Adrenal gland (tissue), 12 donors: ENCODE results near the gene ANO10. TPM values are rescaled to one million over a fixed set of nuclear protein-coding genes. Genes with fewer than 3 reads are reported as not detected.

Experiments
- DNase-seq, 7 donors: peaks; one replicate each; pipeline ENCODE4 v3.0.0-alpha.2; 2019 to 2020
- H3K27ac ChIP-seq, 5 donors: fragments of 200-600 bp; sonication (generic) in 4 of 5; 1 replicate in 3 of 5; 2 replicates in 2 of 5; pipeline versions ENCODE4 v1.5.1 to v1.8.0; 2016 to 2020; ENCODE audit warnings: mild to moderate bottlenecking in 1 of 5
- H3K27me3 ChIP-seq: fragments of 200-600 bp; 2 replicates; pipeline ENCODE4 v1.8.0; 2021
- H3K36me3 ChIP-seq, 2 donors: fragments of 200-600 bp; replicated peaks in 1 of 2; 1 replicate in 1 of 2; 2 replicates in 1 of 2; pipeline versions ENCODE4 v1.5.1 to v1.8.0; 2018 to 2022
- H3K4me1 ChIP-seq, 2 donors: fragments of 200-600 bp; replicated peaks in 1 of 2; 1 replicate in 1 of 2; 2 replicates in 1 of 2; pipeline versions ENCODE4 v1.5.1 to v1.8.0; 2018 to 2021
- H3K4me3 ChIP-seq, 4 donors: fragments of 200-600 bp; sonication (generic) in 3 of 4; one replicate each; pipeline ENCODE4 v1.5.1; 2016 to 2018
- H3K9me3 ChIP-seq, 3 donors: fragments of 200-600 bp; sonication (generic) in 1 of 3; replicated peaks in 1 of 3; 1 replicate in 2 of 3; 2 replicates in 1 of 3; pipeline versions ENCODE4 v1.5.1 to v1.8.0; 2016 to 2021
- POLR2A ChIP-seq, 2 donors: fragments of 450-650 bp; IDR thresholded peaks; one replicate each; pipeline ENCODE4 v1.6.1; 2017; ENCODE audit warnings: antibody characterized with exemption in 2 of 2, mild to moderate bottlenecking in 2 of 2, moderate library complexity in 1 of 2
- WGBS, 4 donors: extraction: QIAGEN DNeasy Blood & Tissue Kit in 2 of 4; methylation state at CpG; one replicate each; pipeline versions ENCODE4 v1.1.5 to v1.1.7; 2013 to 2017; 5-methylcytosine and 5-hydroxymethylcytosine counted together
- intact Hi-C, 2 donors: fragments of 100-400 bp; cut with DNase I; formaldehyde crosslinking; loops; one replicate each; pipeline versions ENCODE4 v1.14.1 to v1.15.0; 2022 to 2023
- polyA plus RNA-seq, 3 donors: library from polyadenylated mRNA; stranded (reverse); fragments of 200-250 nt in 2 of 3; fragments of 350-450 nt in 1 of 3; fragmentation: Illumina TruSeq in 1 of 3; extraction: RNeasy Lipid Tissue Mini Kit (QIAGEN cat#74804) in 1 of 3; gene quantifications; one replicate each; pipeline ENCODE4 v1.2.3, GENCODE V29; 2013 to 2014
- total RNA-seq, 9 donors: library from RNA; depleted of rRNA in 4 of 9; stranded (reverse); fragments of >200 nt in 4 of 9; fragments of 120-200 nt in 1 of 9; fragmentation: NEBNext Ultra II Directional in 1 of 9; extraction: Animal tissue kit (Norgen Biotek cat#: 25700) in 1 of 9; gene quantifications; one replicate each; pipeline versions ENCODE4 v1.1.0 to v1.2.4, GENCODE V29; 2013 to 2023
- TF ChIP-seq, protein P1 (sequence below), 6 experiments: fragments of 450-650 bp in 4 of 6; fragments of 200-600 bp in 2 of 6; sonication (generic) in 1 of 6; IDR thresholded peaks; 1 replicate in 5 of 6; 2 replicates in 1 of 6; pipeline versions ENCODE4 v1.5.1 to v1.8.0; 2016 to 2021; ENCODE audit warnings: antibody characterized with exemption in 6 of 6, mild to moderate bottlenecking in 2 of 6, moderate library complexity in 1 of 6
- donor health status: healthy with polysubstance abuse.
- donor health status: Bipolar disorder and iron deficiency.
- donor health status: DM: yes; HTN: yes; CAD: no.
- donor health status: DM: no; HTN: no; CAD: no.
- donor health status: DM: no; HTN: no; CAD: no.
- donor health status: DM: yes; HTN: yes; CAD: no.

ANO10 gene
- total and polyA plus RNA-seq, 12 donors = 10.7 to 34.8 (median 22.0) TPM

DNA sequence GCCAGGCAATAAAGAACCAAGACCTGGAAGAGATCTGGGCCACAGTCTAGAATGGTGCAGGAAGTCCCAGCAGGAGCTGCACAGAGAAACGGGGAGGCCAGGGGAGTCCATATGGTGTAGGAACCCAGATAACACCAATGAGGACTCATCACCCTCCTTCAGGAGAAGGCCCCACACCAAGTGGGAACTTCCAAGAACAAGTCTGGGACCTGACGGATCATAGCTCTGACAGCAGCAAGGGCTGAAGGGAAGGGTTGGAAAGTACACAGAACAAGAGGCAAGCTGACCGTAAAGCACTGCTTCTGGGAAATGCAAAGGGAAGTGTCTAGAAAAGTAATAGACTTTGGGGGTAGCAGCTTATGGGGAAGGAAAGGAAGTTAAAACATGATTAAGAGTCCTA, 34.5 kb downstream of the ANO10 start:
- Histone ChIP-seq H3K4me3 (no peak overlapping the region), H3K27ac (no peak overlapping the region), H3K9me3 (no peaks in the 10 kb centered on the region), H3K4me1 (peaks cover 0 to 10% of the 10 kb centered on the region in 2 donors), H3K36me3 (no peaks in the 10 kb centered on the region), H3K27me3 (no peaks in the 10 kb centered on the region)
- intact Hi-C loops = no loop called here
- TF ChIP-seq POLR2A (IDR thresholded peaks at IDR 0.05) = no peak
- TF ChIP-seq, protein P1, sequence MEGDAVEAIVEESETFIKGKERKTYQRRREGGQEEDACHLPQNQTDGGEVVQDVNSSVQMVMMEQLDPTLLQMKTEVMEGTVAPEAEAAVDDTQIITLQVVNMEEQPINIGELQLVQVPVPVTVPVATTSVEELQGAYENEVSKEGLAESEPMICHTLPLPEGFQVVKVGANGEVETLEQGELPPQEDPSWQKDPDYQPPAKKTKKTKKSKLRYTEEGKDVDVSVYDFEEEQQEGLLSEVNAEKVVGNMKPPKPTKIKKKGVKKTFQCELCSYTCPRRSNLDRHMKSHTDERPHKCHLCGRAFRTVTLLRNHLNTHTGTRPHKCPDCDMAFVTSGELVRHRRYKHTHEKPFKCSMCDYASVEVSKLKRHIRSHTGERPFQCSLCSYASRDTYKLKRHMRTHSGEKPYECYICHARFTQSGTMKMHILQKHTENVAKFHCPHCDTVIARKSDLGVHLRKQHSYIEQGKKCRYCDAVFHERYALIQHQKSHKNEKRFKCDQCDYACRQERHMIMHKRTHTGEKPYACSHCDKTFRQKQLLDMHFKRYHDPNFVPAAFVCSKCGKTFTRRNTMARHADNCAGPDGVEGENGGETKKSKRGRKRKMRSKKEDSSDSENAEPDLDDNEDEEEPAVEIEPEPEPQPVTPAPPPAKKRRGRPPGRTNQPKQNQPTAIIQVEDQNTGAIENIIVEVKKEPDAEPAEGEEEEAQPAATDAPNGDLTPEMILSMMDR (IDR thresholded peaks at IDR 0.05) = no peak
- no peak for DNase-seq
- WGBS, 4 donors = 92 to 98% (median 93%) methylated on average over 3 of the region's 3 CpGs

DNA sequence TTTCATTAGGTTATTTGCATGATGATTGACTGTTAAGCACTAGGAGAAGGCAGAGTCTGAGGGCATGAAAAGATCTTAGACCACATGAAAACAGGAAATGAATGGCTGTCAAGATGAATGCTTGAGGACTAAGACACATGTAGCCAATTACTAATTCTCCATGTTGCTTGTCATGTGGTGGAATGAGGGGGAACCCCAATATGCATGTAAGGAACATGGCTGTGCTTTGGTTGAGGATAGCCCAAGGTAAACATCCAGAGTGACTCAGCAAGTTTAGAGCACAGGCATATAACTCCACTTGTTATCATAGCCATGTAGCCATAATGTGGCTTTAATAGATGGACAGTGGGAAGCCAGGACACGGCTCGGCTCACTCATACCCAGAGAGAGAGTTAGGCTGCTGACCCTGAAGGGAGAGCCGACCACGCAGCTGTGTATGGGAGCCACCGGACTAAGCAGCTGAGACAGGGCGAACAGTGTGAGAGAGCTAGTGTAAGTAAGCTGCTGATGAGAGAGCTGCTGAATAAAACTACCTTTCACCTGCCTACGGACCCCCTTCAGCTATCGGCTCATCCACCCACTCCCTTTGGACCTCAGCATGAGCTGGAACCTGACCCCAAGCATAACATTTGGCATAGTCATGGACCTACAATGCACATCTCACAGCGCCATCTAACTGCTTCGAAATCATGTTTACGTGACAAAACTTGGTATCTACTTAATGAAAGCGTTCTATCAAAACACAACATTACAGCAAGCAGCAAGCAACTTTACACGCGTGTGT, 37.6 kb downstream of the ANO10 start:
- no peaks in the 10 kb centered on the region for H3K27me3 ChIP-seq
- WGBS, 4 donors = 91 to 97% (median 95%) methylated on average over 14 of the region's 14 CpGs
- H3K9me3 ChIP-seq = no peaks in the 10 kb centered on the region
- no peak overlapping the region for H3K27ac ChIP-seq
- H3K4me1 ChIP-seq = peaks cover 0 to 10% of the 10 kb centered on the region in 2 donors
- H3K4me3 ChIP-seq = no peak overlapping the region
- no peaks in the 10 kb centered on the region for H3K36me3 ChIP-seq
- intact Hi-C loops = no loop called here
- TF ChIP-seq, protein P1 (IDR thresholded peaks at IDR 0.05) = no peak
- no peak for TF ChIP-seq POLR2A (IDR thresholded peaks at IDR 0.05)
- DNase-seq = no peak

GRCh38 chr3:43583481-43583880, 38.3 kb downstream of the ANO10 start:
- intact Hi-C loops = no loop called here
- Histone ChIP-seq H3K9me3 (no peaks in the 10 kb centered on the region), H3K27ac (no peak overlapping the region), H3K4me3 (no peak overlapping the region), H3K36me3 (no peaks in the 10 kb centered on the region), H3K4me1 (peaks cover 0 to 10% of the 10 kb centered on the region in 2 donors), H3K27me3 (no peaks in the 10 kb centered on the region)
- TF ChIP-seq POLR2A (IDR thresholded peaks at IDR 0.05) = no peak
- TF ChIP-seq, protein P1 (IDR thresholded peaks at IDR 0.05) = no peak
- 90 to 94% (median 92%) methylated on average over 4 of the region's 4 CpGs for WGBS, 4 donors
- DNase-seq = no peak

GRCh38 chr3:43582866-43583265, 38.9 kb downstream of the ANO10 start:
- no peaks in the 10 kb centered on the region for H3K36me3 ChIP-seq
- no peak for TF ChIP-seq POLR2A (IDR thresholded peaks at IDR 0.05)
- TF ChIP-seq, protein P1 (IDR thresholded peaks at IDR 0.05) = no peak
- no peak overlapping the region for H3K27ac ChIP-seq
- no peak overlapping the region for H3K4me3 ChIP-seq
- peaks cover 0 to 10% of the 10 kb centered on the region in 2 donors for H3K4me1 ChIP-seq
- H3K27me3 ChIP-seq = no peaks in the 10 kb centered on the region
- intact Hi-C loops = no loop called here
- no peak for DNase-seq
- H3K9me3 ChIP-seq = no peaks in the 10 kb centered on the region
- WGBS, 4 donors = 60 to 85% (median 68%) methylated on average over 1 of the region's 1 CpG
